ENCODE measurements around the gene MYOZ2.

Gene MYOZ2

GRCh38 chr4:119233191-119233590 is 97.6 kb downstream of the MYOZ2 start:
- no peak for ATAC-seq
- TF ChIP-seq, protein P1, sequence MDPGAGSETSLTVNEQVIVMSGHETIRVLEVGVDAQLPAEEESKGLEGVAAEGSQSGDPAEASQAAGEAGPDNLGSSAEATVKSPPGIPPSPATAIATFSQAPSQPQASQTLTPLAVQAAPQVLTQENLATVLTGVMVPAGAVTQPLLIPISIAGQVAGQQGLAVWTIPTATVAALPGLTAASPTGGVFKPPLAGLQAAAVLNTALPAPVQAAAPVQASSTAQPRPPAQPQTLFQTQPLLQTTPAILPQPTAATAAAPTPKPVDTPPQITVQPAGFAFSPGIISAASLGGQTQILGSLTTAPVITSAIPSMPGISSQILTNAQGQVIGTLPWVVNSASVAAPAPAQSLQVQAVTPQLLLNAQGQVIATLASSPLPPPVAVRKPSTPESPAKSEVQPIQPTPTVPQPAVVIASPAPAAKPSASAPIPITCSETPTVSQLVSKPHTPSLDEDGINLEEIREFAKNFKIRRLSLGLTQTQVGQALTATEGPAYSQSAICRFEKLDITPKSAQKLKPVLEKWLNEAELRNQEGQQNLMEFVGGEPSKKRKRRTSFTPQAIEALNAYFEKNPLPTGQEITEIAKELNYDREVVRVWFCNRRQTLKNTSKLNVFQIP (CRISPR knock-in tag; IDR thresholded peaks at IDR 0.05; ENCODE audit: borderline replicate concordance, low read depth): no peak
- TF ChIP-seq TOX (CRISPR knock-in tag; IDR thresholded peaks at IDR 0.05; ENCODE audit: borderline replicate concordance): no peak
- TF ChIP-seq ZNF70 (CRISPR knock-in tag; IDR thresholded peaks at IDR 0.05): no peak
- TF ChIP-seq ARNTL (CRISPR knock-in tag; IDR thresholded peaks at IDR 0.05; ENCODE audit: borderline replicate concordance, low read depth): no peak
- TF ChIP-seq CSDC2 (CRISPR knock-in tag; IDR thresholded peaks at IDR 0.05): no peak
- no peak for TF ChIP-seq OSR1 (CRISPR knock-in tag; IDR thresholded peaks at IDR 0.05)
- TF ChIP-seq ZNF565 (CRISPR knock-in tag; conservative IDR thresholded peaks at IDR 0.05; ENCODE audit: low read depth): no peak
- no peak for TF ChIP-seq RARB (CRISPR knock-in tag; IDR thresholded peaks at IDR 0.05)
- TF ChIP-seq SNAI2 (CRISPR knock-in tag; IDR thresholded peaks at IDR 0.05): no peak
- TF ChIP-seq CSRNP3 (CRISPR knock-in tag; IDR thresholded peaks at IDR 0.05): no peak
- TF ChIP-seq ESRRG (CRISPR knock-in tag; IDR thresholded peaks at IDR 0.05): no peak
- TF ChIP-seq ZC3H10 (CRISPR knock-in tag; IDR thresholded peaks at IDR 0.05): no peak
- no peak for TF ChIP-seq ZNF8 (CRISPR knock-in tag; IDR thresholded peaks at IDR 0.05)
- no peak for TF ChIP-seq GLIS3 (CRISPR knock-in tag; IDR thresholded peaks at IDR 0.05)

- TF ChIP-seq ZFP3 (CRISPR knock-in tag; IDR thresholded peaks at IDR 0.05) (no peak), BACH2 (CRISPR knock-in tag; IDR thresholded peaks at IDR 0.05; ENCODE audit: borderline replicate concordance) (no peak), RARB (CRISPR knock-in tag; IDR thresholded peaks at IDR 0.05) (no peak)
- TF ChIP-seq, protein P2, sequence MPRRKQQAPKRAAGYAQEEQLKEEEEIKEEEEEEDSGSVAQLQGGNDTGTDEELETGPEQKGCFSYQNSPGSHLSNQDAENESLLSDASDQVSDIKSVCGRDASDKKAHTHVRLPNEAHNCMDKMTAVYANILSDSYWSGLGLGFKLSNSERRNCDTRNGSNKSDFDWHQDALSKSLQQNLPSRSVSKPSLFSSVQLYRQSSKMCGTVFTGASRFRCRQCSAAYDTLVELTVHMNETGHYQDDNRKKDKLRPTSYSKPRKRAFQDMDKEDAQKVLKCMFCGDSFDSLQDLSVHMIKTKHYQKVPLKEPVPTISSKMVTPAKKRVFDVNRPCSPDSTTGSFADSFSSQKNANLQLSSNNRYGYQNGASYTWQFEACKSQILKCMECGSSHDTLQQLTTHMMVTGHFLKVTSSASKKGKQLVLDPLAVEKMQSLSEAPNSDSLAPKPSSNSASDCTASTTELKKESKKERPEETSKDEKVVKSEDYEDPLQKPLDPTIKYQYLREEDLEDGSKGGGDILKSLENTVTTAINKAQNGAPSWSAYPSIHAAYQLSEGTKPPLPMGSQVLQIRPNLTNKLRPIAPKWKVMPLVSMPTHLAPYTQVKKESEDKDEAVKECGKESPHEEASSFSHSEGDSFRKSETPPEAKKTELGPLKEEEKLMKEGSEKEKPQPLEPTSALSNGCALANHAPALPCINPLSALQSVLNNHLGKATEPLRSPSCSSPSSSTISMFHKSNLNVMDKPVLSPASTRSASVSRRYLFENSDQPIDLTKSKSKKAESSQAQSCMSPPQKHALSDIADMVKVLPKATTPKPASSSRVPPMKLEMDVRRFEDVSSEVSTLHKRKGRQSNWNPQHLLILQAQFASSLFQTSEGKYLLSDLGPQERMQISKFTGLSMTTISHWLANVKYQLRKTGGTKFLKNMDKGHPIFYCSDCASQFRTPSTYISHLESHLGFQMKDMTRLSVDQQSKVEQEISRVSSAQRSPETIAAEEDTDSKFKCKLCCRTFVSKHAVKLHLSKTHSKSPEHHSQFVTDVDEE (CRISPR knock-in tag; IDR thresholded peaks at IDR 0.05): no peak
- ATAC-seq: peak; percentile 65
These were observed 98.1 kb downstream of the MYOZ2 start for GRCh38 chr4:119233750-119234149.

DNA sequence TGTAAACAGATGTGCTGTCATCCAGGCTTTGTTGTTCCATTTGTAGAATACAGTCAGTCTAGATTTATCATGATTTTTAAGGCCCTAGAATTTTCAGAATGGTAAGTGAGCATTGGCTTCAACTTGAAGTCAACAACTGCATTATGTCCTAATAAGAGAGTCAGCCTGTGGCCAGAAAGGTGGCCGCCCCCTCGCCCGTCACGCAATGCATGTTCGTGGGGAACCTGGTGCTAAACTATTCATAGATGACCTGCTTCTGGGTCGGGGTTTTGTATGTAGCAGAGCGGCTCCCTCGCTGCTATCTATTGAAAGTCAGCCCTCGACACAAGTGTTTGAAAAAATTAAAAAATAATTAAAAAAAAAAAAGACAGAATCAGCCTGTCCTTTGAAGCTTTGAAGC is 101.6 kb downstream of the MYOZ2 start:
- TF ChIP-seq PPARA (CRISPR knock-in tag; IDR thresholded peaks at IDR 0.05; ENCODE audit: borderline replicate concordance): no peak
- no peak for ATAC-seq

Measured in SK-N-SH treated with all-trans-retinoic acid at 6 μM for 48 hours (cell line).